Gastroesophageal sphincter (tissue), 3 donors: Measurements from ENCODE around the gene TLX3.

Experiments used
- CTCF ChIP-seq, 4 experiments: fragments of 200-600 bp in 2 of 4; fragments of 450-650 bp in 2 of 4; sonication (generic) in 1 of 4; IDR thresholded peaks; one replicate each; pipeline ENCODE4 v1.5.1; 2017 to 2019; ENCODE audit warnings: antibody characterized with exemption in 4 of 4, mild to moderate bottlenecking in 2 of 4, moderate library complexity in 2 of 4
- EP300 ChIP-seq: sonication (generic); formaldehyde crosslinking; IDR thresholded peaks from one replicate; pipeline ENCODE4 v1.6.1; 2017; ENCODE audit warnings: antibody characterized with exemption, mild to moderate bottlenecking
- POLR2A ChIP-seq, 2 donors: fragments of 450-650 bp; IDR thresholded peaks; one replicate each; pipeline ENCODE4 v1.6.1; 2017; ENCODE audit warnings: antibody characterized with exemption in 2 of 2, mild to moderate bottlenecking in 2 of 2, moderate library complexity in 1 of 2
- POLR2AphosphoS5 ChIP-seq: sonication (generic); formaldehyde crosslinking; IDR thresholded peaks from one replicate; pipeline ENCODE4 v1.6.1; 2017; ENCODE audit warnings: antibody characterized with exemption

- TF ChIP-seq POLR2AphosphoS5 = no peak
- no peak for TF ChIP-seq POLR2A (IDR thresholded peaks at IDR 0.05)
- no peak for TF ChIP-seq CTCF (IDR thresholded peaks at IDR 0.05)
- no peak for TF ChIP-seq EP300
Observed at GRCh38 chr5:171268700-171269620, 40.1 kb upstream of the TLX3 start.
